ENCODE measurements around the gene CACNA2D1.

CACNA2D1 gene

GRCh38 chr7:82443547-82444219, at the start of gene CACNA2D1:
Gene CACNA2D1, minus strand, starts transcription at chr7:82443777.
- DNase-seq (ENCODE audit: low read depth): no peak

GRCh38 chr7:82481499-82482097, 38.0 kb upstream of the CACNA2D1 start:
- no peak for DNase-seq (ENCODE audit: low read depth)

- DNase-seq (ENCODE audit: low read depth): no peak
Observed at GRCh38 chr7:82477733-82478515, 34.3 kb upstream of the CACNA2D1 start.

DNA sequence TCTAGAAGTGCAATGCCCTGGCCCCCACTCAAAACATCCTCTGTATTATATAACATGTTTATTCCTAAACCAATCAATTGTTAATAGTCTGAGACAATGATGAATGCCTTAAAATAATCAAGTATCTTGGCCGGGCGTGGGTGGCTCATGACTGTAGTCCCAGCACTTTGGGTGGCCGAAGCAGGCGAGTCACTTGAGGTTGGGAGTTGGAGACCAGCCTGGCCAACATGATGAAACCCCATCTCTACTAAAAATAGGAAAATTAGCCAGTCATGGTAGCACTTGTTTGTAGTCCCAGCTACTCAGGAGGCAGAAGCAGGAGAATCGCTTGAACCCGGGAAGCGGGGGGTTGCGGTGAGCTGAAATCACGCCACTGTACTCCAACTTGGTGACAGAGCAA, 29.4 kb upstream of the CACNA2D1 start:
- DNase-seq (ENCODE audit: low read depth): no peak

GRCh38 chr7:82471351-82472020, 27.9 kb upstream of the CACNA2D1 start:
- DNase-seq (ENCODE audit: low read depth): no peak

DNA sequence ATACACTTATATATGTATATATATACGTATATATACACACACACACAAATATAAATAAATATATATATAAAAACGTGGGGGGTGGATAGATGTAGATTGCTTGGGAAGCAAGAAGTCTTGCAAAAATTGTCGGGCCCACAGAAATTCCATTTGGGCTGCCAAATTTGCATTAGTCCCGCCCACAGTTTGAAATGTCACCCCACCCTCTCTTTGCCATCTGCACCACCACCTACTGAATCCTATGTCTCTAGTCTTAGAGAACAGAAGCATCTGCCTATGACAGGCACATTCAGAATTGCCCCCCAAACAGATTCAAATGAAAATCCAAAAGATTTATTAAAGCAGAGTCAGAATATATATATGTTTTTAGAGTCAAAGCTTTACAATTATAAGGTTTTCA, 25.6 kb upstream of the CACNA2D1 start:
- DNase-seq (ENCODE audit: low read depth): no peak

GRCh38 chr7:82468435-82468834, 24.9 kb upstream of the CACNA2D1 start:
- no peak for DNase-seq (ENCODE audit: low read depth)

DNA sequence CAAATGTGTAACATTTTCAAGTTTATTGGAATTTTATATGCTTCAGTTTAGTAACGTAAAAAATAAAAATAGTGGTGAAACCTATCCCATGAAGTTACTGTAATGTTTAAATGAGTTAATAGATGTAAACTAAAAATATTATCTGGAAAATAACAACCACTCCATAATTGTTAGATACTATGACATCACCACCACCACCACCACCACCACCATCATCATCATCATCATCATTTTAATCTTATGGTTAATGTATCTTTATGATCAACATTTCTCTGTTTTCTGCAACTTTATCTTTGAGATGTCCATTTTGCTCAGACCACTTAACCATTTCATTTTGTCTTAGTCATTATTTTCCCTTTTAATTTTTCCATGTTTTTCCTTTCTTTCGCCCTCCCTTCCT, 23.4 kb upstream of the CACNA2D1 start:
- DNase-seq (ENCODE audit: low read depth): no peak

- no peak for DNase-seq (ENCODE audit: low read depth)
Observed at GRCh38 chr7:82464372-82464771, 20.8 kb upstream of the CACNA2D1 start.

- DNase-seq (ENCODE audit: low read depth): no peak
Observed at GRCh38 chr7:82455295-82455694, 11.7 kb upstream of the CACNA2D1 start.

DNA sequence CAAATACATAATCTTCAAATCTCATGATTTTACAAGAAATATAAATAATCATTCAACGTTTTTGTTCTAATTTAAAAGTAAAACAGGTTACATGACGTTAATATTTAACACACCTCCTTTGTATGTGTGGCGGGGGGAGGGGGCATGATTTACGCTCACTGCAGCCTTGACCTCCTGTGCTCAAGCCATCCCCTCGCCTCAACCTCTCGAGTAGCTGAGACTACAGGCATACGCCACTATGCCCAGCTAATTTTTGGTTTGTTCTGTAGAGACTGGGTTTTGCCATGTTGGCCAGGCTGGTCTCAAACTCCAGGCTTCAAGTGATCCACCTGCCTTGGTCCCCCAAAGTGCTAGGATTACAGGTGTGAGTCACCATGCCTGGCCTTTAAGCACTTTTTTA, 7.2 kb upstream of the CACNA2D1 start:
- DNase-seq (ENCODE audit: low read depth): no peak

GRCh38 chr7:82449910-82450309, 6.3 kb upstream of the CACNA2D1 start:
- no peak for DNase-seq (ENCODE audit: low read depth)

- DNase-seq (ENCODE audit: low read depth): no peak
Observed at GRCh38 chr7:82446897-82447296, 3.3 kb upstream of the CACNA2D1 start.

DNA sequence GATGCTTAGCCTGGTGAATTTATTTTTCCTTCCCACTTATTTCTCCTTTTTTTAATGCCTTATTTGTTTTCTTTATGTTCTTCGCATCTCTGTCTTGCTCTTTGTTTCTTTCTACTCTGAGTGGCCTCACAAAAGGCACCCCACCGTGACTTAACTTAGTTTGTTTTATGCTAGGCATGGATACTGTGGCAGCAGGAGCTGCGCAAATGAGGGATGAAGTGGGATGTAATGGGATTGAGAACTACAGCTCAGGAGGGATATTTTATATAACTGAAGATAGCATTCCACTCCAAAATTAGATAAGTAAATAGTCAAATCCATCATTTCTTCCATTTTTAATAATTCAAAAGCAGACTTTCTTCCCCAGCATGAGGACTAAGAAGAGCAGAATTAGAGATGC, 1.7 kb upstream of the CACNA2D1 start:
- no peak for DNase-seq (ENCODE audit: low read depth)

GRCh38 chr7:82444220-82444909, 788 bp upstream of the CACNA2D1 start:
- no peak for DNase-seq (ENCODE audit: low read depth)

DNA sequence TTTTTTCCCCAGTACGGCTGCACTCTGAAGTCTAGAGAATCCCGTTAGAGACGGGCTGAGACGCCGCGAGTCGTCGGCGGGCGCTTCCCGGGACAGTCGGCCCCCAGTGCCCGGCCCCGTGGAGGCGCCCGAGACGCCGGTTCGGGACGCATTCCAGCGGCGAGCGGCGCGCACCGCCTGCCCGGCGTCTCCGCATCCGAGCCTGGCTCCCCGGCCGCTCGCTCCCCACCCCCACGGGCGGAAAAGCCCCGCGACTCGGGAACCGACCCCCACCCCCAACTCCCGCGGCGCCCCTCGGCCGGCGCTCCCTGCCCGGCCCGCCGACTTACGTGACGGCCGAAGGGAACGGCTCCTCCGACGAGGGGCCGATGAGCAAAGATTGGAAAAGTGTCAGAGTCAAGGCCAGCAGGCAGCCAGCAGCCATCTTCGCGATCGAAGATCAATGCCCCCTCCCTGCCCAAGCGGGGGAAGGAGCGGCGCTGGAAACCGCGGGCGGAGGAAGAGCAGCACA, 486 bp downstream of the CACNA2D1 start:
- DNase-seq (ENCODE audit: low read depth): no peak

- DNase-seq (ENCODE audit: low read depth): no peak
Observed at GRCh38 chr7:82442492-82443035, 1.0 kb downstream of the CACNA2D1 start.

GRCh38 chr7:82441669-82442478, 1.7 kb downstream of the CACNA2D1 start:
- no peak for DNase-seq (ENCODE audit: low read depth)

GRCh38 chr7:82438521-82438920, 5.1 kb downstream of the CACNA2D1 start:
- DNase-seq (ENCODE audit: low read depth): no peak

- DNase-seq (ENCODE audit: low read depth): no peak
Observed at GRCh38 chr7:82435769-82436168, 7.8 kb downstream of the CACNA2D1 start.

Data from activated T-cell treated with anti-CD3 and anti-CD28 coated beads for 48 hours (primary cell).